ENCODE data around the gene COMMD9. TPM values are rescaled to one million over a fixed set of nuclear protein-coding genes. Genes with fewer than 3 reads are reported as not detected.

Gene COMMD9
- total and polyA plus RNA-seq, 10 of the 15 experiments (the other 5 are each of a cell fraction or from before 2014, with no cell fraction given): 31.4 to 119 (median 56.2) TPM

GRCh38 chr11:36316049-36316448 is 26.8 kb upstream of the COMMD9 start (continued):
- TF ChIP-seq ZBTB40 (IDR thresholded peaks at IDR 0.05; ENCODE audit: borderline replicate concordance): peak; percentile 59; the same call in 1 of the 2 replicates
- TF ChIP-seq TCF12 (IDR thresholded peaks at IDR 0.05; ENCODE audit: low read depth, low read length): no peak
- no peak for TF ChIP-seq TARDBP (IDR thresholded peaks at IDR 0.05; ENCODE audit: borderline replicate concordance)

- Histone ChIP-seq H3K4me1 (ENCODE audit: control insufficient read depth, insufficient read depth, low read length) (no peaks in the 10 kb centered on the region), H3K4me3 (no peak overlapping the region), H3K9ac (ENCODE audit: control insufficient read depth, insufficient read depth, low read length) (no peak overlapping the region), H3K36me3 (ENCODE audit: control insufficient read depth in 2 of 2, insufficient read depth in 2 of 2, low read length in 1 of 2) (no peaks in the 10 kb centered on the region), H3K27ac (ENCODE audit: control insufficient read depth, insufficient read depth) (no peak overlapping the region), H3K27me3 (replicated peaks in 1 of 2; ENCODE audit: control insufficient read depth in 2 of 2, insufficient read depth in 2 of 2, low read length in 1 of 2) (peaks cover 0 to 8% of the 10 kb centered on the region in 2 experiments; a peak in 2 of 4 replicates), H3K79me2 (ENCODE audit: control insufficient read depth, insufficient read depth, low read length) (no peaks in the 10 kb centered on the region), H2AFZ (ENCODE audit: control insufficient read depth, low read depth, low read length) (no peak overlapping the region), H3K9me3 (replicated peaks; ENCODE audit: control insufficient read depth, insufficient read depth, low read length) (no peaks in the 10 kb centered on the region), H3K4me2 (ENCODE audit: control insufficient read depth, insufficient read depth) (no peak overlapping the region), H4K20me1 (ENCODE audit: control insufficient read depth, insufficient read depth) (no peaks in the 10 kb centered on the region)
- no TSS peak for BruUV-seq (replicated peaks)
- intact Hi-C loops (cut with micrococcal nuclease; ENCODE audit: unreplicated experiment): no loop called here
- in situ Hi-C loops (cut with MboI): no loop called here
- RAD21 ChIA-PET (ENCODE audit: unreplicated experiment): interaction anchor here (0.6 to 2.1 kb wide), 3 partner anchors 9 to 179 kb away, joined by 3 to 11 read pairs (median 6); no protein-coding TSS in a partner anchor
- CTCF ChIA-PET: interaction anchor here (0.6 to 3.6 kb wide), 5 partner anchors 9 to 179 kb away, joined by 3 to 25 read pairs (median 4); no protein-coding TSS in a partner anchor
- SMC1A ChIA-PET (ENCODE audit: uncharacterized antibody, unreplicated experiment): interaction anchor here (0.6 to 1.2 kb wide), 4 partner anchors 40 to 188 kb away, joined by 3 to 4 read pairs (median 4); no protein-coding TSS in a partner anchor
- POLR2A ChIA-PET: no interaction called here
- DNase-seq (ENCODE audit: low read depth, low spot score) (no peak), ATAC-seq (no peak), FAIRE-seq (no peak)
- 36% methylated on average over 6 of the region's 6 CpGs for WGBS (ENCODE audit: insufficient coverage, insufficient replicate concordance, low lambda C conversion rate, missing lambda C conversion rate)
- TF ChIP-seq CREB1 (IDR thresholded peaks at IDR 0.05; ENCODE audit: low read depth) (no peak), SREBF2 (IDR thresholded peaks at IDR 0.05; ENCODE audit: low read length) (no peak), RELA (IDR thresholded peaks at IDR 0.05; ENCODE audit: borderline replicate concordance, partially characterized antibody) (no peak), USF1 (IDR thresholded peaks at IDR 0.05; ENCODE audit: borderline replicate concordance, extremely low read length, insufficient read depth, low read depth, low read length) (no peak), SIX5 (IDR thresholded peaks at IDR 0.05; ENCODE audit: low read depth, low read length, severe bottlenecking) (no peak), ZBTB4 (CRISPR knock-in tag; IDR thresholded peaks at IDR 0.05) (no peak), ASH2L (IDR thresholded peaks at IDR 0.05; ENCODE audit: borderline replicate concordance, low read depth) (no peak), IRF3 (IDR thresholded peaks at IDR 0.05) (no peak), SUZ12 (IDR thresholded peaks at IDR 0.05; ENCODE audit: unreplicated experiment) (no peak), SRF (IDR thresholded peaks at IDR 0.05; ENCODE audit: low read depth in 2 of 2, low read length in 2 of 2) (no peak), NFYA (IDR thresholded peaks at IDR 0.05; ENCODE audit: borderline replicate concordance, low read depth, low read length) (no peak)
Observed at GRCh38 chr11:36314434-36314767, 25.2 kb upstream of the COMMD9 start.
